Amniotic stem cell (primary cell): ENCODE results near the gene PAPSS2.
"Not testable (repeated sequence)": the region's sequence is repeated elsewhere in the genome, so short reads cannot be mapped to it uniquely, and the experiment has no call there.

ENCODE experiments used
- DNase-seq: peaks from one replicate; lab custom pipeline; 2025; lab: John Stamatoyannopoulos, UW

Gene PAPSS2

DNA sequence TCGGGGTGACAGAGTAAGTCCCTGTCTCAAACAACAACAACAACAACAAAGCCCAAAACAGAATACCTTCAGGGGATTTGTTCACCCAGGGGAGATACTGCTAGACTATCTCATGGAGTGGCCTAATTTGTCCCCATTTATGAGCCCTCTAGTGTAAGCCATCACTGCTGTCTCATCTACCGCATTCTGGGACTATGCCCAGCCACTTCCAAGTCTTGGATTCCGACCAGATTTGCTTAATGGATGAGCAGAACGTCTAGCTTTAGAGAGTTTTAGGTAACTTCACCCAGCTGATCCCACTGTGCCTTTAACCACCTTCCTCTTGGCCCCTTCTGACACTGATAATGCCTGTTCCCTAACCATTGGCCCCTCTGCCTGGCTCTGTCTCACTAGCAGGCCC, 47.1 kb downstream of the PAPSS2 start:
- no peak for DNase-seq

DNA sequence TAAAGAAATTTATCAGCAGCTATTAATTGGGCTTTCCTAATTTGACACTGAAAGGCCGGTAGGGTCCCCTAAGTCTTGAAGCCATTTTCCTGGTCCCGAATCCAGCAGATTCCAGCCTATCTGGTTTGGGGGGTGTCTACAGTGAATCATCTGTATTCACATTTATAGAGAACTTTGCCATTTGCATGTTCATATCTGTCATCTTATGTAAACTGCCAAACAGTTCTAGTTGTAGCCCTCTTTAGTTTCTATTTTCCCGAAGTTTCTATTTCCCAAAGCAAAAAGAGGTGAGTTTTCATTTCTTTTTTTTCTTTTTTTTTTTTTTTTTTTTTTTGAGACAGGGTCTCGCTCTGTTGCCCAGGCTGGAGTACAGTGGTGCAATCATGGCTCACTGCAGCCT, 47.6 kb downstream of the PAPSS2 start:
- no peak for DNase-seq

DNA sequence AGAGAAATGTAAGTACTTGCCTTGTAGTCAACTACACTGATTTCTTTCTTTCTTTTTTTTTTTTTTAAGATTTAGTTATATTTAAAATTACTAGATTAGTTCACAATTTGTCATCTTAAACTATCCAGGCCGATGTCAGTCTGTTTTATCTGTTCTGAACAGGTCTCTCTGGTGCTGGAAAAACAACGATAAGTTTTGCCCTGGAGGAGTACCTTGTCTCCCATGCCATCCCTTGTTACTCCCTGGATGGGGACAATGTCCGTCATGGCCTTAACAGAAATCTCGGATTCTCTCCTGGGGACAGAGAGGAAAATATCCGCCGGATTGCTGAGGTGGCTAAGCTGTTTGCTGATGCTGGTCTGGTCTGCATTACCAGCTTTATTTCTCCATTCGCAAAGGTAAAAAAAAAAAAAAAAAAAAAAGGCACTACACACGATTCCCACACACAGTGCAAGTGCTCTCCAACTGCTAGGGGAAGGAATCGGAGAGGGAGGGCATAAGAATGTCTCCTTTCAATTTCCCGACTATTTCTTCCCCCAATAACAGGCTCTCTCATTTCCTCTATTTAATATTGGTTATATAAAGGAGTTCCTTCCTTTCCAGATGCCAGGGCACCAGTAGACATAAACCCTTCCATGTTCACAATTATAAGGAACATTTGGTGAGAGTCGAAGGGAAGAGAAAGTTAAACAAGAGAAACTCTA, 53.4 kb downstream of the PAPSS2 start:
- no peak for DNase-seq

DNA sequence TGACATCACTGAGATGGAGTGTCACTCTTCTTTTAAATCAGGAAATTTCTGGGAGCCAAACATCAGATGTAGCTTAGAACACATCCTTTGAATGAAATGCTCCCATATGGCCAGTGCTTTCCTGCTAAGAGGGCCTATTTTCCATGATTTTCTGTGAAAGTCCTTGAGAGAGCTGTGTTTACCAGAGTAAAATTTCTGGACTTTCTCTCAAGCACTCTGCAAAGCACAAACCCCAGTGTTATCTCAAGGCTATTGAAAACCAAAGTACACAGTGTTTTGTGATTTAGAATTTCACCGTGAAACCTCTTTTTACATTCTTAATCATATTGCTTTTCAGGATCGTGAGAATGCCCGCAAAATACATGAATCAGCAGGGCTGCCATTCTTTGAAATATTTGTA, 54.0 kb downstream of the PAPSS2 start:
- no peak for DNase-seq

DNA sequence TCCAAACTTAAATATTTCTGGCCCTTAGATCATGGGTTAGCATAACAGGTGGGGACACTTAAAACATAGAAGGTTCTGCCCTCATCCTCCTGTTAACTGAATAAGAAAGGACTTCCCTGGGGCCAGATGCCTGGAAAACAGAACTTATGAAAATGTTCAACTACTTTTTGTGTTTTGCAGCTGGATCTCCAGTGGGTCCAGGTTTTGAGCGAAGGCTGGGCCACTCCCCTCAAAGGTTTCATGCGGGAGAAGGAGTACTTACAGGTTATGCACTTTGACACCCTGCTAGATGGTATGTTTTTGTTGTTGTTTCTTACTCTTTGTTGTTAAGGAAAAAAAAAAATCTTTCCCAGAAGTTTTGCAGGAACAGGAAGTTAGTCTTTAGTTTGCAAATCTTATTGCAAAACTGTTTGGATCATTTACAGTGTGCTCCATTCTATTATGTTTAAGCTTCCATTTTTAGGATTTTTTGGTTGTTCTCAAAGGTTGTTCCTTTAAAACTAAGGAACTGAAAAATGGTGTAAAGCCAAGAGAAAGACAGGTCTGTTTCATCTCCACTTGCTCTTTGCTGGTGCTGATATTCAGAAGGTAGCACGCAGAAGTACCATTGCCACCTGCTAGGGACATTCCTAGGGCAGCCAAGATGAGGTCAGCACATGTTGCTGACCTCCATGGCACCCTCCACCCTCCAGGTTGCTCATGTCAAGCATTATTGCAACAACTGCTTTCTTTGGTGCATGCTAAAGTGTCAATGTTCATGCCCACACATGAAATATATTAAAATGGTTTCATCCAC, 56.1 kb downstream of the PAPSS2 start:
- no peak for DNase-seq

DNA sequence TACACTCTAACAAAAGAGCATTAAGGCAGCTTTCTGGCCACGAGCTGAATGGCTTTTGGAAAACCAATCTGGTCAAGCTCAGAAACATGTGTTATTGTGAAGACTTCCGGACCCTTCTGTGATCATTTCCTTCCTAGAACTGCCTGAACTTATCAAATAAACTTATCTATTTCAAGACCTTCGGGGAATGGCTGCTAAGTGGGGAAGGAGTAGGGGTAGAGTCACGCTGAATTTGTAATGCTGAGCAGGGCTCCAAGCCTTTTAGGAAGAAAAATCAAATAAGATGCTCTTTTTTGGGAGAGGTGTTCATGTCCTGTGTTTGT, 56.6 kb downstream of the PAPSS2 start:
- DNase-seq = no peak

DNA sequence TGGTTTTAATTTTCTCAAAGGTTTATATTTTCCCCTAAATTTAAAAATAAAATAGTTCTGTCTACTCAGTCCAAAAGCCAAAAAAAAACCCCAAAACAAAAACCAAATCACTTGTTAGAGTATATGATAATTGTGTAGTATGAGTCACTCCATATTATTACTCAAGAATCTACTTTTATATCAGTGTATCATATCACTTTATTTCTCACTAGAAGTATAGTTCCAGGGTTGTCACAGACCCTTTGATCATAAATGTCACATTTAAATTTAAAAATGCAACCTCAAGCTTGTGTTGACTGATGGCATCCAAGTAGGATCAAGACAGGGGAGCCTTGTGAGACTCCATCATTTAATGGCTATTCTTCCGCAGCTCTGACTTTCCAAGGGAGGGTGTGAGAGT, 61.0 kb downstream of the PAPSS2 start:
- DNase-seq = no peak

DNA sequence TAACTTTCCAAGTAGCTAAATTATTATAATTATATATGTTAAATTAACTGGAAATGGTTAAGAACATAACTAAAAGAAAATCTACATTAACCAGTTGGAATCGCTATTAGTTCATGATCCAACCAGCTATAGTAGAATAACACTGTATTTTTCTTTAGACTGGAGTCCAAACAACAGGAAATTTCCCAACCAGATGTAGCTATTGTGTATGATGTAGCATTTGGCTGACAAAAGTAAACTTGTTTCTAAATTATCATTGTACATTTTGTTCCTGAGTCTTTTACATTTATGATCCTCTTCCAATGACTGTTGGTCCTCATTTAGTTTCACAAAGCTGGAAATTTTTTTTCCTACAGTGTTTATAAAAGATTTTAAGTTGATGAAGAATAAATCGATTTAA, 62.1 kb downstream of the PAPSS2 start:
- no peak for DNase-seq

DNA sequence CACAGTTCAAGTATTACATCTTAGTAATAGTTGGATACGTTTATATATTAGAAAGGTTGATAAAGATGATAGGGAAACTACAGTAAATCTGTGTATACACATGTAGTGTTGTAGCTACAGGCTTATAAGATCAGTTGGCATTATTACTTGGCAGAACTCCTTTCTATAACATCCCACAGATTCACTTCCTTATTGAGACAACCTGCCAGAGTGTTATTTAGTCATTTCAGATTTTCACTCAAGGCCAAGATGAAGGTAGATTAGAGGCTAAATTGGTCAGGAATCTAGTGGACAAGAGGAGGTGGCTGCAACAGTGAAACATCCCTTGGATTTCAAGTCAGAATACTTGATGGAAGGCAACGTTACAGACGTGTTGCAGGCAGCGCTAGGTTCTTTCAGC, 63.0 kb downstream of the PAPSS2 start:
- no peak for DNase-seq

DNA sequence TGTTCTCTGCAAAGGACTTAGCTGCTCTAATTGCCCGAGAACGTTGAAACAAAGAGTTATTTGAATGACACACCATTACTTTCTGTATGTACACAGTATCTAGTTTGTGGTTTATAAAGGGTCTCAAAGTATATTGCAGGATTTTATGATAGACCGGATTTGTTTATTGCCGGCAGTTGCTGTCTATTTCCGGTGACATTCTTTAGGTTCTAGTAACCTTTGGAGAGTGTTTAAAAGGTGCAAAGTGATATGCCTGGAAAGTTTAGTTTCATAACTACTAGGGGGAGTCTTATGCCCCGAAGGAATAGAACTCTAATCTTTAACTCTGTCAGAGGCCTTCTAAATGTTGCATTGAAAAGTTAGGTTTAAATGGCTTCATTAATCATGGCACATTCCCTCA, 63.8 kb downstream of the PAPSS2 start:
- DNase-seq = no peak

DNA sequence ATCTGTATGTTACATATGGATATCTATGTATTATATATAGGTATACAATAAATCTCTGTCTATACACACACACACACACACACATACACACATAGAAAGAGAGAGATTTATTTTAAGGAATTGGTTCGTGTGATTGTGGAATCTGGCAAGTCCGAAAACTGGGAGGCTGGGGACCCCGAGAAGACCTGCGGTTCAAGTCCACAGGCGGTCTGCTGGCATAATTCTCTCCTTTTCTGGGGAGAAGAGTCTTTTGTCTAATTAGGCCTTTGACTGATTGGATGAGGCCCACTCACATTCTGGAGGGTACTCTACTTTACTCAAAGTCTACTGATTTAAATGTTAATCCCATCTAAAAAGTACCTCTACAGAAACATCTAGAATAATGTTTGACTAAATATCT, 65.1 kb downstream of the PAPSS2 start:
- no peak for DNase-seq

DNA sequence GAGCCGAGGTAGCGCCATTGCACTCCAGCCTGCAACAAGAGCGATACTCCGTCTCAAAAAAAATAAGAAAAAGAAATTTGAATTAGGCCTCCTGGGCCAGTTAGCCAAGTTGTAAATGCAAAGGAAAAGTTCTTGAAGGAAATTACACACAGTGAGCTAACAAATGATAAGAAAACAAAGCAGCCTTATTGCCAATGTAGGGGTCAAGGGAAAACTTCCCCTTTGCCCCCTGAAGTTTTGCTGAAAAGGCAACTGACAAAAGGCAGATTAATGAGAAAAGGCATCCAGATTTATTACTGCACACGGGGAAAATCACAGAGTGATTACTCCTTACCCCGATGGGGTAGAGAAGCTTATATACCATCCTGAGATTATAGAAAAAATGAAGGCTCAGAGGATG, 70.3 kb downstream of the PAPSS2 start:
- DNase-seq = no peak

DNA sequence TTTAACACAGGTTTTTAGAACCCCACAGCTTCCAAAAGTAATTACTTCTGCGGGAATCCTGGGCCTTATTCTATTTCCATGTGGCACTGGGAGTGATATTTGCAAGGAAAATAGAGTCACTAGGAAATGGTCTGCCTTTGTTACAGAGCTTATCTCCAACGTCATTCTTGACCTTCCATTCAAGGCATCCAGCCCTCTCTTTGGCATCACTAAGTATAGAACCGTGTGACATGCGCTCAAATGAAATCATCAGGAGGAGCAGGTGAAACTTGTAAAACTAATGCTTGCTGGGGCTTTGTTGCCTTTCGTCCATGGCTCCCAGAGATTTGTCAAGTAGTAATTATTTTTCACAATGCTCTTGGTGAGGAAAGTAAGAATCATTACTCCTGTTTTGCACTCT, 73.4 kb downstream of the PAPSS2 start:
- DNase-seq = no peak

DNA sequence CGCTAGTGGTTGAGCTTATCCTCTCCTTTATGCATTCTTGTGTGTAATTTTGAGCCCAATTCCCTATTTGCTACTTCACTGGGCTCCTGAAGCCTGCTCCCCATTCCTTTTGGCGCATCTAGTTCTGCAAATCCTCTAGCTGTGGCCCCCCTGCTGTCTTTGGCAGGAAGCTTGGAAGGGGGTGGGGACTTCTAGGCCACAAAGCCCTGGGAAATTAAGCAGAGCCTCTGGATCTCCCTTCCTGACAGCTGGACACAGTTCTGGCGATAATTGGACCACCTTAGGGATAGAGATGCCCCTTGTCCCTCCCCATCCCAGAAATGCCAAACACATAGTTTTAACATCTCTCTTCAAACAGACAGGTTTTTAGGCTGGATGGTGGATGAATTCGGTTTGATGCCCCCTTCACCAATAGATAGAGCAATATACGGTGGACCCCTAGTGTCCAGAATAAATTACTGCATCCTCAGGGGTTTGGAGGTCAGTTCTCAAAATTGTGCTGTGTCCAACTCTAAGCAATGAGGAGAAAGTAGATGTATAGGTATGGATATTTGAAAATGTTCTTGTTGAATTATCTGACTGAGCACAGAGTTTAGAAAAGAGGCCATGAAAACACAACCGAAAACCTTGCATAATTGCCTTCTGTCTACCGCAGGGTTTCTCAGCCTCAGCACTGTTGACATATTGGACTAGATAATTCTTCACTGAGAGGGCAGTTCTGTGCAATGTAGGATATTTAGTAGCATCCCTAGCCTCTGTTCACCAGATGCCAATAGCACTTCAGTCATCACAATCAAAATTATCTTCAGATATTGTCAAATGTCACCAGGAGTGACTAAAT, 75.5 kb downstream of the PAPSS2 start:
- DNase-seq = peak; percentile 9

DNA sequence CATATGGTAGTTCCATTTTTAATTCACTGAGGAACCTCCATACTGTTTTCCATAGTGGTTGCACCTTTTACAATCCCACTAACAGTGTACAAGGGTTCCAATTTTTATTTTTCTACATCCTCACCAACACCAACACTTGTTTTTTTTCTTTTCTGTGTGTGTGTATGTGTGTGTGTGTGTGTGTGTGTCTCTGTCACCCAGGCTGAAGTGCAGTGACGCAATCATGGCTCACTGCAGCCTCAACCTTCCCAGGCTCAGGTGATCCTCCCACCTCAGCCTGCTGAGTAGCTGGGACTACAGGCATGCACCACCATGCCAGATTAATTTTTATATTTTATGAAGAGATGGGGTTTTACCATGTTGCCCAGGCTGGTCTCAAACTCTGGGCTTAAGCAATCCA, 78.6 kb downstream of the PAPSS2 start:
- not testable (repeated sequence) for DNase-seq

DNA sequence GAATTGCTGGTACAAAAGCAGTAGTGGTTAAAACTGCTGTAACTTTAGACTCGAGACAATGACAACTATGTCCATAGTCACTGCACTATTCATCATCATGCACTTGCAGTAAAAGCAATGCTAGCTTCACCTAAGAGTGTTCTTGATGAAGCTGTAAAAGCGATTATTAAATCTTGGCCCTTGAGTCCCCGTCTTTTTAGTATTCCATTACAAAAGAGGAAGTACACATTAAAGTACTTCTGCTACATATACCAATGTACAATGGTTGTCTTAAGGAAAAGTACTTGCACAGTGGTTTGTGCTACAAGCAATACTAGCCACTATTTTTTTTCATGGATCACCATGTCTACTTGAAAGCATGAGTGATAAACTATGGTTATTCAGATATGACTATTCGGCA, 80.0 kb downstream of the PAPSS2 start:
- DNase-seq = no peak

DNA sequence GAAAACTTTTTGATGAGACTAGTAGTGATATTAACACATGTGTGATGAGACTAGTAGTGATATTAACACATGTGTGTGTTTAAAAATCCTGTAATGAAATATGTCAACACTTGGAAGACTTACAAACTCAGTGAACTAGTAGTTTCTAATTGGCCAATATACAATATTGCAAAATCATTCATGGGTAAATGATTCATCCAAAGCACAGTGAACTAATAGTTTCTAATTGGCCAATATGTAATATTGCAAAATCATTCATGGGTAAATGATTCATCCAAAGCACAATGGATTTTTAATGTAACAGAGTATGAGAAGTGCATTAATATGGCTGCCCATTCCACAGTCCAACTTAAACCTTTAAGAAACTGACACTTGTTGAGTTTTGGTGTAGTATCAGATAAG, 80.6 kb downstream of the PAPSS2 start:
- DNase-seq = peak; percentile 9

DNA sequence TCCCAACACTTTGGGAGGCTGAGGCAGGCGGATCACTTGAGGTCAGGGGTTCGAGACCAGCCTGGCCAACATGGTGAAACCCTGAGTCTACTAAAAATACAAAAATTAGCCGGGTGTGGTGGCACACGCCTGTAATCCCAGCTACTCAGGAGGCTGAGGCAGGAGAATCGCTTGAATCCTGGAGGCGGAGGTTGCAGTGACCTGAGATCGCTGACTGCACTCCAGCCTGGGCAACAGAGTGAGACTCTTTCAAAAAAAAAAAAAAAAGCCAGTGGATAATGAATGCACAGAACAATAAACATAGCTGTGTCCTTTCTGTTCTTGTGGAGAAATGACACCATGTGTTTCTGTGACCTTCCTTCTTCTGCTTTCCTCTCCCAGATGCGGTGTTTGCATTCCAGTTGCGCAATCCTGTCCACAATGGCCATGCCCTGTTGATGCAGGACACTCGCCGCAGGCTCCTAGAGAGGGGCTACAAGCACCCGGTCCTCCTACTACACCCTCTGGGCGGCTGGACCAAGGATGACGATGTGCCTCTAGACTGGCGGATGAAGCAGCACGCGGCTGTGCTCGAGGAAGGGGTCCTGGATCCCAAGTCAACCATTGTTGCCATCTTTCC, 83.4 kb downstream of the PAPSS2 start:
- not testable (repeated sequence) for DNase-seq

DNA sequence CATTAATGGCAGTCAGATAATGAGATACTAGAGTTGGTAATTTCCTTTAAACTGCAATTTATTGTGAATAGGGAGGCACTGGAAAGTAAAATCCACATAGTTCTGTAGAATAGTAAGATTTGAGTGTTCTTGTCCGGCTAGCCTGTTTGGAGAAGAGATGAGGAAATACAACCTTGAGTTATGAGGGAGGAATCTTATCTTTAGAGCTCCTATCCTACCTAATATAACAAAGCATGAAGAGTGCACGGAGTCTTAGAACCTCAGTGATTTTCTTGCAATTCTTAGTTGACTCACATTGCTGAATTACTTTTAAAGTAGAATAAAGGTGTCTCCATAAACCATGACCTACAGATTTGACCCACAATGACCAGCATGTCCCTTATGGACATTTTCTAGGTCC, 84.9 kb downstream of the PAPSS2 start:
- no peak for DNase-seq

DNA sequence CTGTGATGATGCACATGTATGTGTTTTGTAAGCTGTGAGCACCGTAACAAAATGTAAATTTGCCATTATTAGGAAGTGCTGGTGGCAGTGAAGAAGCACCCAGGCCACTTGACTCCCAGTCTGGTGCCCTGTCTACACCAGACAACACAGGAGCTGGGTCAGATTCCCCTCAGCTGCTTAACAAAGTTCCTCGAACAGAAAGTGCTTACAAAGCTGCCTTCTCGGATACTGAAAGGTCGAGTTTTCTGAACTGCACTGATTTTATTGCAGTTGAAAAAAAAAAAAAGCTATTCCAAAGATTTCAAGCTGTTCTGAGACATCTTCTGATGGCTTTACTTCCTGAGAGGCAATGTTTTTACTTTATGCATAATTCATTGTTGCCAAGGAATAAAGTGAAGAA, 87.2 kb downstream of the PAPSS2 start:
- no peak for DNase-seq

DNA sequence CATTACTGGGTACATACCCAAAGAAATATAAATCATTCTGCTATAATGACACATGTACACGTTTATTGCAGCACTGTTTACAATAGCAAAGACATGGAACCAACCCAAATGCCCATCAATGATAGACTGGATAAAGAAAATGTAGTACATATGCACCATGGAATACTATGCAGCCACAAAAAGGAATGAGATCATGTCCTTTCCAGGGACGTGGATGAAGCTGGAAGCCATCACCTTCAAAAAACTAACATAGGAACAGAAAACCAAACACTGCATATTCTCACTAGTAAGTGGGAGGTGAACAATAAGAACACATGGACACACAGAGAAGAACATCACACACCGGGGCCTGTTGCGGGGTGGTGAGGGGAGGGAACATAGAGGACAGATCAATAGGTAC, 88.6 kb downstream of the PAPSS2 start:
- not testable (repeated sequence) for DNase-seq

DNA sequence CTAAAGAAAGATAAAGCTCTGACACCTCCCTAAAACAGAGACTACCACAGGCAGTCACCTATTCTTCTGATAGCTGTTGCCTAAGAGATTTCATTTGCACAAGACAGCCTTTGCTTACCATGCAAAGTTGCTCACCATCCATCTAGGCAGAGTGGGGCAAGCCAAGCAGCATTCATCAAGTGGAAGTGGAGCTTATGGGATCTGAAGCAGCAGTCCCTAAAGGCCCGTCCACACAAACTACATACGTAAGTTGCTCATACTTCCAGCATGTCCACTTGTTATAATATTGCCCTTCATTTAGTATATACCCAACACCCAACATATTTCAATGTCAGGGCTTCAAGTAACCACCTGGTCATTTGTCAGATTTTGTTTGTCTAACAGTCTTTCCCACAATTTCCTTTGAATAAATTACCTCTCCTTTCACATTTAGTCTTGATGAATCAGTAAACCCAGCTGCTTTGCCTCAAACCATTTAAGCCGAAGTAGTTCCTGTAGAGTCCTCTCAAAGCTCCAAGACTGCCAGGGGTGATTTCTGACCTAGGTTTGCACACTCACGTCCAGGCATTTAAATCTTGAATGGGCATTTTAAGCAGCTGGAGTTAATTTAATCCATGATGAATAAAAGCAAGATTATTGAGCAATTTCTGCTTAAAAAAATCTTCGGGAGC, 90.5 kb downstream of the PAPSS2 start:
- DNase-seq = no peak
